ENCODE measurements around the gene MSH4. TPM values are rescaled to one million over a fixed set of nuclear protein-coding genes. Genes with fewer than 3 reads are reported as not detected.

Gene MSH4
- total and polyA plus RNA-seq, 2 experiments from 2014 or later, result 0.06 TPM; not detected in 1

DNA sequence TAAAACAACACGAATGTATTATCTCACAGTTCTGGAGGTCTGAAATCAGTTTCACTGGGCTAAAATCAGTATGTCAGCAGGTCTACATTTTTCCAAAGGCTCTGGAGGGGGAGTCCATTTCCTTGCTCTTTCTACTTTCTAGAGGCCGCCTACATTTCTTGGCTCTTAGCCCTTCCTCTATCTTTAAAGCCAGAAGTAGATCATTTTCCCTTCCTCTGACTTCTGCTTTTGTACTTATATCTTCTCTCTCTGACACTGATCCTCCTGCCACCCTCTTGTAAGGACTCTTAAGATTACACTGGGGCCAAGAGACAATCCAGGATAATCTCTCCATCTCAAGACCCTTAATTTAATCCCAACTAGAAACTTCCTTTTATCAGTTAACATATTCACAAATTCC lies 41.4 kb downstream of the MSH4 start:
- no peak for DNase-seq (ENCODE audit: low read depth in 1 of 2, low spot score in 1 of 2)
- no peaks in the 10 kb centered on the region for H3K36me3 ChIP-seq
- H3K4me1 ChIP-seq (ENCODE audit: low read depth), result no peaks in the 10 kb centered on the region
- H3K9me3 ChIP-seq (ENCODE audit: low read depth), result no peaks in the 10 kb centered on the region
- H3K4me3 ChIP-seq, result no peak overlapping the region
- no peak overlapping the region for H3K27ac ChIP-seq
- TF ChIP-seq, protein P1, sequence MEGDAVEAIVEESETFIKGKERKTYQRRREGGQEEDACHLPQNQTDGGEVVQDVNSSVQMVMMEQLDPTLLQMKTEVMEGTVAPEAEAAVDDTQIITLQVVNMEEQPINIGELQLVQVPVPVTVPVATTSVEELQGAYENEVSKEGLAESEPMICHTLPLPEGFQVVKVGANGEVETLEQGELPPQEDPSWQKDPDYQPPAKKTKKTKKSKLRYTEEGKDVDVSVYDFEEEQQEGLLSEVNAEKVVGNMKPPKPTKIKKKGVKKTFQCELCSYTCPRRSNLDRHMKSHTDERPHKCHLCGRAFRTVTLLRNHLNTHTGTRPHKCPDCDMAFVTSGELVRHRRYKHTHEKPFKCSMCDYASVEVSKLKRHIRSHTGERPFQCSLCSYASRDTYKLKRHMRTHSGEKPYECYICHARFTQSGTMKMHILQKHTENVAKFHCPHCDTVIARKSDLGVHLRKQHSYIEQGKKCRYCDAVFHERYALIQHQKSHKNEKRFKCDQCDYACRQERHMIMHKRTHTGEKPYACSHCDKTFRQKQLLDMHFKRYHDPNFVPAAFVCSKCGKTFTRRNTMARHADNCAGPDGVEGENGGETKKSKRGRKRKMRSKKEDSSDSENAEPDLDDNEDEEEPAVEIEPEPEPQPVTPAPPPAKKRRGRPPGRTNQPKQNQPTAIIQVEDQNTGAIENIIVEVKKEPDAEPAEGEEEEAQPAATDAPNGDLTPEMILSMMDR (IDR thresholded peaks at IDR 0.05; ENCODE audit: low read depth, low read length), result no peak
- H3K27me3 ChIP-seq, result no peaks in the 10 kb centered on the region

DNA sequence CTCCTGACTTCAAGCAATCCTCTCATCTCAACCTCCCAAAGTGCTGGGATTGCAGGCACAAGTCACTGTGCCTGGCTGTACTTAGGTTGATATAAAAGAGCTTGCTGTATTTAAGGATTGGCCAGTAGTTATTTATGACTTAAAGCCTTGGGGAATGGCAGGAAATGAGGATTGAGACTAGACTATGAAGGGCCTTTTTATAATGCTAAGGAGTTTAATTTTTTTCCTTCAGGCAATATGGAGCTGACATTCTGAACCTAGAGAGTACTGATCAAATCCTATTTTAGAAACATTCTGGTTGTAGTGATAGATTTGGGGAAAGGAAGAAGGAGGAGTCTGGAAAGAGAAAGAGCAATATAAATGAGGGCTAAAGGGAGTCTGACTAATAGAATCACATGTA lies 44.7 kb downstream of the MSH4 start:
- H3K4me3 ChIP-seq, result no peak overlapping the region
- no peak for DNase-seq (ENCODE audit: low read depth in 1 of 2, low spot score in 1 of 2)
- TF ChIP-seq, protein P1 (IDR thresholded peaks at IDR 0.05; ENCODE audit: low read depth, low read length), result no peak

DNA sequence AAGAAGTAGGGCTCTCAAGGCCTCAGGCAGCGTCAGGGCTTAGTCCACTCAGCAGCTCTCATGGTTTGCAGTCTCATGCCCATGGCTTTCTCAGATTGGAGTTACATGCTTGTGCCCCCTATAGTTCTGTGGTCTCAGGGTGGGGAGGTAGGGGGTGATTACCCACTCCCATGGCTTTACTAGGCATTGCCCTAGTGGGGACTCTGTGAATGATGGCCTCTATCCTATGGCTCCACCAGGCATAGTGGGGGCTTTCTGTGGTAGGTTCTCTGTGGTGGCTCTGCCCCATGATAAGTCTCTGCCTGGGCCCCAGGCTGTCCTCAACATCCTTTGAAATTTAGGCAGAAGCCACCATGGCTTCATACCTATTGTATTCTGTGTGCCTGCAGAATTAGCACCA lies 48.9 kb downstream of the MSH4 start:
- H3K9me3 ChIP-seq (ENCODE audit: low read depth), result no peaks in the 10 kb centered on the region
- no peaks in the 10 kb centered on the region for H3K36me3 ChIP-seq
- H3K27ac ChIP-seq, result no peak overlapping the region
- no peaks in the 10 kb centered on the region for H3K27me3 ChIP-seq
- TF ChIP-seq, protein P1 (IDR thresholded peaks at IDR 0.05; ENCODE audit: low read depth, low read length), result no peak
- H3K4me3 ChIP-seq, result no peak overlapping the region
- DNase-seq (ENCODE audit: low read depth in 1 of 2, low spot score in 1 of 2), result no peak
- H3K4me1 ChIP-seq (ENCODE audit: low read depth), result no peaks in the 10 kb centered on the region

More for the DNA sequence above, 44.7 kb downstream of the MSH4 start:
- no peaks in the 10 kb centered on the region for H3K9me3 ChIP-seq (ENCODE audit: low read depth)
- no peaks in the 10 kb centered on the region for H3K36me3 ChIP-seq
- H3K27me3 ChIP-seq, result no peaks in the 10 kb centered on the region
- no peaks in the 10 kb centered on the region for H3K4me1 ChIP-seq (ENCODE audit: low read depth)
- H3K27ac ChIP-seq, result no peak overlapping the region

DNA sequence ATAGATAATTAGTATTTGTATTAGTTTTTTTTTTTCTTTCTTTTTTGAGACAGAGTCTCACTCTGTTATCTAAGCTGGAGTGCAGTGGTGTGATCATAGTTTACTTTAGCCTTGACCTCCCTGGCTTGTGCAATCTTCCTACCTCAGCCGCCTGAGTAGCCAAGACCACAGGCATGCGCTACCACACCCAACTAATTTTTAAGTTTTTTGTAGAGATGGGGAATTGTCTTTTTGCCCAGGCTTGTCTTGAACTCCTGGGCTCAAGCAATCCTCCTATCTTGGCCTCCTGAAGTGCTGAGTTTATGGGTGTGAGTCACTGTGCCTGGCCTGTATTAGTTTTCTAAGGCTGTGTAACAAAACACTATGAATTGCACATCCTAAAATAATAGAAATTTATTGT lies 58.3 kb downstream of the MSH4 start:
- peak in 1 of 2 donors; percentile 37 for DNase-seq (ENCODE audit: low read depth in 1 of 2, low spot score in 1 of 2)

DNA sequence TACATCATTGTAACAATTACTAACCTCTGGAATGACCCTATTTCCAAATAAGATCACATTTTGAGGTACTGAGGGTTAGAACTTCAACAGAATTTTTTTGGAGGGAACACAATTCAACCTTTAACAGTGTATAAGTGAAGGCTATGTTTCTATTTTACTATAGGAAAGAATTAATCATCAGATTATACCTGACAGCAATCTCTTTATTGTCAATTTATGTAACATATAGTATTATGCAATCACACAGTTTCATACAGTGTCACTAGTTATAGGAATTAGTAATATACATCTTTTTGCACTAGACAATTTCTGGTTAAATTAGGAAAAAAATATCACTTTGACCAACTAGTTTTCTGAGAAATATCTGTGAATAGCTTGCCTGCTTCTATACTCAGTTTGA lies 59.1 kb downstream of the MSH4 start:
- no peaks in the 10 kb centered on the region for H3K27me3 ChIP-seq

More for the DNA sequence above, 58.3 kb downstream of the MSH4 start:
- no peak overlapping the region for H3K27ac ChIP-seq
- TF ChIP-seq, protein P1 (IDR thresholded peaks at IDR 0.05; ENCODE audit: low read depth, low read length), result no peak
- H3K27me3 ChIP-seq, result no peaks in the 10 kb centered on the region
- H3K4me1 ChIP-seq (ENCODE audit: low read depth), result no peaks in the 10 kb centered on the region
- no peaks in the 10 kb centered on the region for H3K36me3 ChIP-seq
- no peak overlapping the region for H3K4me3 ChIP-seq
- no peaks in the 10 kb centered on the region for H3K9me3 ChIP-seq (ENCODE audit: low read depth)

More for the DNA sequence above, 59.1 kb downstream of the MSH4 start:
- Histone ChIP-seq H3K4me1 (ENCODE audit: low read depth) (no peaks in the 10 kb centered on the region), H3K36me3 (no peaks in the 10 kb centered on the region), H3K9me3 (ENCODE audit: low read depth) (no peaks in the 10 kb centered on the region), H3K4me3 (no peak overlapping the region), H3K27ac (no peak overlapping the region)
- DNase-seq (ENCODE audit: low read depth in 1 of 2, low spot score in 1 of 2), result no peak
- TF ChIP-seq, protein P1 (IDR thresholded peaks at IDR 0.05; ENCODE audit: low read depth, low read length), result no peak

All from cardiac muscle cell (in vitro differentiated cells and primary cell).